AG04449 (cell line): Measurements from ENCODE around the gene CHPF2.

ENCODE experiments used
- CTCF ChIA-PET: fragments of 350-600 bp; formaldehyde crosslinking; extraction: SDS; loops from one replicate; lab custom pipeline; 2021; ENCODE audit warnings: antibody characterized with exemption; lab: Yijun Ruan, JAX
- POLR2A ChIA-PET: fragments of 400-600, 350-600 bp; formaldehyde crosslinking; extraction: SDS; loops from one replicate; lab custom pipeline; 2020; ENCODE audit warnings: antibody characterized with exemption, inconsistent platforms; lab: Yijun Ruan, JAX
- DNase-seq: peaks from one replicate; pipeline ENCODE4 v3.0.0-alpha.2; 2010; ENCODE audit warnings: low read depth, low spot score
- H3K4me3 ChIP-seq: 2 replicates; pipeline ENCODE4 v1.5.1; 2011; ENCODE audit warnings: low read depth, mild to moderate bottlenecking, control low read depth, low read length
- TF ChIP-seq, protein P1 (sequence below): IDR thresholded peaks from one replicate; pipeline ENCODE4 v1.5.1; 2011; ENCODE audit warnings: mild to moderate bottlenecking, moderate library complexity, low read length, control low read depth, inconsistent platforms; ENCODE audit not compliant: insufficient read depth; ENCODE audit errors: missing control alignments

CHPF2 gene

DNA sequence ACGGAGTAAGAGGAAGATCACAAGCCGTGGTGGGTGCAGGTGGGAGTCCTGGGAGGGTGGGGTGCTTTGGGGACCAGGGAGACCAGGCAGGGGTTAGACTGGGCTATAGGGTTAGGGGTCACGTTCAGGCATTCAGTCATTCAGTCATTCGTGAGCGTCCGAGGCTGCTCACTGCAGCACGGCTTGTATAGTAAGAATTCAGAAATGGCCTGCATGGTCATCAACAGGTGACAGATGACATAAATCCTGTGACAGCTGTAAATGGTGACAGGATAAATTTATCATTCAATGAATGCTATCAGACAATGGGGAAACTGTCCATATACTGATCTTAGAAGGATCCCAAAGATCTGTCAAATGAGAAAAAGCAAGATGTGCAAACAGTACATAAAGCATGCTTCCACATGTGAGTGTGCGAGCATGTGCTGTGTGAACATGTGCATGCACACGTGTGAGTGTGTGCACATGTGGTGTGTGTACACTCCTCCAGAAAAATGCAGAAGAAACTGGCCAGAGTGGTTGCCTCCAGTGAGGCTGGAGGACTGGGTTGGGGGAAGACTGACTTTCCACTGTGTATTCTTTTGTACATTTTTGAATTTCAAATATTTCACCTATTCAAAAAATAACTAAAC, 48.2 kb downstream of the CHPF2 start:
- CTCF ChIA-PET: interaction anchor here (1.9 kb wide), 1 partner anchor 29 kb away, joined by 5 read pairs; no protein-coding TSS in a partner anchor
- TF ChIP-seq, protein P1, sequence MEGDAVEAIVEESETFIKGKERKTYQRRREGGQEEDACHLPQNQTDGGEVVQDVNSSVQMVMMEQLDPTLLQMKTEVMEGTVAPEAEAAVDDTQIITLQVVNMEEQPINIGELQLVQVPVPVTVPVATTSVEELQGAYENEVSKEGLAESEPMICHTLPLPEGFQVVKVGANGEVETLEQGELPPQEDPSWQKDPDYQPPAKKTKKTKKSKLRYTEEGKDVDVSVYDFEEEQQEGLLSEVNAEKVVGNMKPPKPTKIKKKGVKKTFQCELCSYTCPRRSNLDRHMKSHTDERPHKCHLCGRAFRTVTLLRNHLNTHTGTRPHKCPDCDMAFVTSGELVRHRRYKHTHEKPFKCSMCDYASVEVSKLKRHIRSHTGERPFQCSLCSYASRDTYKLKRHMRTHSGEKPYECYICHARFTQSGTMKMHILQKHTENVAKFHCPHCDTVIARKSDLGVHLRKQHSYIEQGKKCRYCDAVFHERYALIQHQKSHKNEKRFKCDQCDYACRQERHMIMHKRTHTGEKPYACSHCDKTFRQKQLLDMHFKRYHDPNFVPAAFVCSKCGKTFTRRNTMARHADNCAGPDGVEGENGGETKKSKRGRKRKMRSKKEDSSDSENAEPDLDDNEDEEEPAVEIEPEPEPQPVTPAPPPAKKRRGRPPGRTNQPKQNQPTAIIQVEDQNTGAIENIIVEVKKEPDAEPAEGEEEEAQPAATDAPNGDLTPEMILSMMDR: no peak
- no peak for DNase-seq
- POLR2A ChIA-PET: no interaction called here
- no peak overlapping the region for H3K4me3 ChIP-seq

DNA sequence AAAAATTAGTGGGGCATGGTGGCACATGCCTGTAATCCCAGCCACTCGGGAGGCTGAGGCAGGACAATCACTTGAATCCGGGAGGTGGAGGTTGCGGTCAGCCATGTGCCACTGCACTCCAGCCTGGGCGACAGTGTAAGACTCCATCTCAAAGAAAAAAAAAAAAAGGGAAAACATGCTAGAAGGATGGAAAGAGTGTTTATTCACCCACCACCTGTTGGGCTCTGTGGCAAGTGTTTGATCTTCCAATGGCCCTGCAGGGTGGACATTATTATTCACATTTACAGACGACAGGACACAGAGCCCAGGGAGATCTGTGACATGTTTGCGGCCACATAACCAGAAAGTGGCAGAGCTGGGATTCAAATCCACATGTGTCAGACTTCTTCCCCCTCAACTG, 49.4 kb downstream of the CHPF2 start:
- H3K4me3 ChIP-seq: no peak overlapping the region
- TF ChIP-seq, protein P1: no peak
- POLR2A ChIA-PET: no interaction called here
- DNase-seq: no peak
- CTCF ChIA-PET: interaction anchor here (0.8 to 1.9 kb wide), 2 partner anchors 24 to 28 kb away, joined by 3 to 5 read pairs; no protein-coding TSS in a partner anchor

DNA sequence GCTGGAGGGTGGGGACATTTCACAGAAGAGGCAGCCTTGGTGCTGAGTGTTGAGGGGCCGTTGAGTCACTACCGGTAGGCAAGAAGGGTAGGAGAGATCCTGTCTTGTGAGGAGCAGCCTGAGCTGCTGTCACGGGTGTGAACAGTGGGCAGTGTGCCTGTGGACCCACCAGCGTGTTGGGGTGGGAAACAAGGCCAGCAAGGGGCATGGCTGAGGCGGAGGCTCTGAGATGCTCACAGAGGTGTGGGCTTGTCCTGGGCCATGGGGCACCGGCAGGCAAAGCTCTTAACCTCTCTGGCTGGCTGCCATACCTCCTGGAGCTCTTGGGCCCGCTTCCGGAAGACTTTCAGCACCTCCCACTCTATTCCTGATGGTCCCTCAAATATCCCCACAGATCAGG, 49.8 kb downstream of the CHPF2 start:
- ChIA-PET CTCF (interaction anchor here (0.6 to 1.9 kb wide), 5 partner anchors 22 to 36 kb away, joined by 3 to 6 read pairs (median 3); no protein-coding TSS in a partner anchor), POLR2A (no interaction called here)
- TF ChIP-seq, protein P1: no peak
- no peak for DNase-seq
- H3K4me3 ChIP-seq: no peak overlapping the region

DNA sequence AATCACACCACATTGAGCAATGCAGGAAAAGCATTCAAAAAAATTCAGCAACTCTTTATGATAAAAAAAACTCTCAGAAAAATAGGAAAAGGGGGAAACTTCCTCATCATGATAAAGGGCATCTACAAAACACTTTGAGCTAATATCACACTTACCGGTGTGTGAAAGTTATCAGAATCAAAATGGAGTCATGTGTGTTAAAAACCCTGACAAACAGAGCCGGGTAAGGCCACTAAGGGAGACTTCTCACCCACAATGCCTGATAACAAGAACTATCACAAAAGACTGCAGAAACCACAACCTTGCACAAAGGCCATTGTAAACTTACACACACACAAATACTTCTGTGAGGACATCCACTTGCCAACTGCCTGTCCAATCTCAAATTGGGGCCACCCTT, 51.0 kb downstream of the CHPF2 start:
- TF ChIP-seq, protein P1: no peak
- ChIA-PET POLR2A (no interaction called here), CTCF (interaction anchor here (1.0 to 1.6 kb wide), 3 partner anchors 9 to 34 kb away, joined by 3 to 6 read pairs (median 3); no protein-coding TSS in a partner anchor)
- no peak overlapping the region for H3K4me3 ChIP-seq
- DNase-seq: no peak

DNA sequence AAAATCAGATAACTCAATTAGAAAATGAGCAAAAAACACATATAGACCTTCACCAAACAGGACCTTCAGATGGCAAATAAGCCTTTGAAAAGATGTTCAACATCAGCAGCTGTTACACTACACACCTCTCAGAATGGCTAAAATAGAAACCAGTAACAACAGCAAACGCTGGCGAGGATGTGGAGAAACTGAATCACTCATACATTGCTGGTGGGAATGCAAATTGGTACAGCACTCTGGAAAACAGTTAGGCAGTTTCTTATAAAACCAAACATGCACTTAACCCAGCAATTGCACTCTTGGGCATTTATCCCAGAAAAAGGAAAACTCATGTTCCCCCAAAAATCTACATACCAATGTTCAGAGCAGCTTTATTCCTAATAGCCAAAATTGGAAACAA, 53.9 kb downstream of the CHPF2 start:
- ChIA-PET CTCF (interaction anchor here (0.7 to 1.3 kb wide), 4 partner anchors 11 to 44 kb away, joined by 3 to 5 read pairs (median 4); no protein-coding TSS in a partner anchor), POLR2A (no interaction called here)
- TF ChIP-seq, protein P1: no peak
- H3K4me3 ChIP-seq: no peak overlapping the region
- no peak for DNase-seq
